Measurements from ENCODE around the gene PANK4.

DNA sequence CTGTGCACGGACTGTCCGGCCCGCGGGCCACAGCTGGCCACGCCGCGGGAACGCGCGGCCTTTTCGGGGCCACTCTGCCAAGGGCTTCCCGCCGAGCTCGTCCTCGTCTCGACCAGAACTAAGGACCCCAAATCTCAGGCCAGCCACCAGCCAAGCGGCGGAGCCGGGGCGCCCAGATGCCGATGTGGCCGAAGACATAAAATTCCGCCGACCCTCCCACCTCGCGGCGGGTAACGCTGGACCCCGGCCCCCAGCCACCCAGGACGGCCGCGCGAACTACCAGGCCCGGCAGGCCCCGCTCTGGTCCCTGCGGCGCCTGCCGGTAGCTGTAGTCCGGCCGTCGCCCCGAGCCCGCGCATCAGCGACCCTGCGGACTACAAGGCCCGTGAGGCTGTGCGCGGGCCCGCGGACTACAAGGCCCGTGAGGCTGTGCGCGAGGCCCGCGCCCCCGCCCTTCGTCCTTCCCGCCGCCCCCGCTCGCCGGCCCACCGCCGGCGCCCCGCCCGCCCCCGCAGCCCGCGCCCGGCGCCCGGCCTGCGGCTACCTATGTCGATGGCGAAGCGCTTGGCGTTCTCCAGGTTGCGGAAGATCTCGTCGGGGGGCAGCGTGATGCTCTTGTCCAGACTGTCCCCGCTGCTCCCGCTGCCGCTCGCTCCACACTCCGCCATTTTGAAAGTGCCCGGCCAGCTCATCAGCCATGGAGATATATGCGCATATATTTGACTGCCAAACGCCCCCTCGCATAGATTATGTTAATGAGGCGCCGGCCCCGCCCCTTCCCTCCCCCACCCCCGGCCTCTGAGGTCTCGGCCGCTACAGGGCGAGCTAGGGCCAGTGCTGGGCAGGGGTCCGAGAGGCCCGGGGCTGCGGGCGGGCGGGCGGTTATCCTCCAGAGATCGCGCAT is at the start of gene PANK4:
- TF ChIP-seq, protein P1, sequence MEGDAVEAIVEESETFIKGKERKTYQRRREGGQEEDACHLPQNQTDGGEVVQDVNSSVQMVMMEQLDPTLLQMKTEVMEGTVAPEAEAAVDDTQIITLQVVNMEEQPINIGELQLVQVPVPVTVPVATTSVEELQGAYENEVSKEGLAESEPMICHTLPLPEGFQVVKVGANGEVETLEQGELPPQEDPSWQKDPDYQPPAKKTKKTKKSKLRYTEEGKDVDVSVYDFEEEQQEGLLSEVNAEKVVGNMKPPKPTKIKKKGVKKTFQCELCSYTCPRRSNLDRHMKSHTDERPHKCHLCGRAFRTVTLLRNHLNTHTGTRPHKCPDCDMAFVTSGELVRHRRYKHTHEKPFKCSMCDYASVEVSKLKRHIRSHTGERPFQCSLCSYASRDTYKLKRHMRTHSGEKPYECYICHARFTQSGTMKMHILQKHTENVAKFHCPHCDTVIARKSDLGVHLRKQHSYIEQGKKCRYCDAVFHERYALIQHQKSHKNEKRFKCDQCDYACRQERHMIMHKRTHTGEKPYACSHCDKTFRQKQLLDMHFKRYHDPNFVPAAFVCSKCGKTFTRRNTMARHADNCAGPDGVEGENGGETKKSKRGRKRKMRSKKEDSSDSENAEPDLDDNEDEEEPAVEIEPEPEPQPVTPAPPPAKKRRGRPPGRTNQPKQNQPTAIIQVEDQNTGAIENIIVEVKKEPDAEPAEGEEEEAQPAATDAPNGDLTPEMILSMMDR (IDR thresholded peaks at IDR 0.05), result peak in 1 of 3 experiments; percentile 17
- TF ChIP-seq POLR2AphosphoS5 (IDR thresholded peaks at IDR 0.05), result peak; percentile 69 to 84
- no peak for TF ChIP-seq POLR2A (IDR thresholded peaks at IDR 0.05; ENCODE audit: low read depth)
- TF ChIP-seq EP300 (IDR thresholded peaks at IDR 0.05), result no peak

Measured in esophagus muscularis mucosa (tissue), 4 donors.